GM10248 (cell line): ENCODE results near the gene NRROS.

Experiments
- CTCF ChIA-PET: fragments of 300-600 bp; sonication (Branson Sonifier 250); formaldehyde crosslinking; extraction: SDS; loops from one replicate; lab custom pipeline; 2021; ENCODE audit warnings: antibody characterized with exemption; lab: Yijun Ruan, JAX
- POLR2A ChIA-PET: fragments of 350-650 bp; sonication (Branson Sonifier 250); formaldehyde crosslinking; extraction: SDS; loops from one replicate; lab custom pipeline; 2020; ENCODE audit warnings: antibody characterized with exemption; lab: Yijun Ruan, JAX
- DNase-seq: peaks from one replicate; pipeline ENCODE4 v3.0.0; 2012; ENCODE audit errors: extremely low spot score
- TF ChIP-seq, protein P1 (sequence below): IDR thresholded peaks from 2 replicates; pipeline ENCODE4 v1.5.1; 2012; ENCODE audit warnings: mild to moderate bottlenecking, low read depth; ENCODE audit errors: extremely low read depth, missing control alignments, control extremely low read depth

Gene NRROS

GRCh38 chr3:196652961-196653795 is 13.7 kb downstream of the NRROS start:
- ChIA-PET POLR2A (no interaction called here), CTCF (interaction anchor here (1.0 to 2.3 kb wide), 2 partner anchors 9 to 32 kb away, joined by 7 to 8 read pairs; no protein-coding TSS in a partner anchor)
- DNase-seq = no peak
- TF ChIP-seq, protein P1, sequence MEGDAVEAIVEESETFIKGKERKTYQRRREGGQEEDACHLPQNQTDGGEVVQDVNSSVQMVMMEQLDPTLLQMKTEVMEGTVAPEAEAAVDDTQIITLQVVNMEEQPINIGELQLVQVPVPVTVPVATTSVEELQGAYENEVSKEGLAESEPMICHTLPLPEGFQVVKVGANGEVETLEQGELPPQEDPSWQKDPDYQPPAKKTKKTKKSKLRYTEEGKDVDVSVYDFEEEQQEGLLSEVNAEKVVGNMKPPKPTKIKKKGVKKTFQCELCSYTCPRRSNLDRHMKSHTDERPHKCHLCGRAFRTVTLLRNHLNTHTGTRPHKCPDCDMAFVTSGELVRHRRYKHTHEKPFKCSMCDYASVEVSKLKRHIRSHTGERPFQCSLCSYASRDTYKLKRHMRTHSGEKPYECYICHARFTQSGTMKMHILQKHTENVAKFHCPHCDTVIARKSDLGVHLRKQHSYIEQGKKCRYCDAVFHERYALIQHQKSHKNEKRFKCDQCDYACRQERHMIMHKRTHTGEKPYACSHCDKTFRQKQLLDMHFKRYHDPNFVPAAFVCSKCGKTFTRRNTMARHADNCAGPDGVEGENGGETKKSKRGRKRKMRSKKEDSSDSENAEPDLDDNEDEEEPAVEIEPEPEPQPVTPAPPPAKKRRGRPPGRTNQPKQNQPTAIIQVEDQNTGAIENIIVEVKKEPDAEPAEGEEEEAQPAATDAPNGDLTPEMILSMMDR = no peak

DNA sequence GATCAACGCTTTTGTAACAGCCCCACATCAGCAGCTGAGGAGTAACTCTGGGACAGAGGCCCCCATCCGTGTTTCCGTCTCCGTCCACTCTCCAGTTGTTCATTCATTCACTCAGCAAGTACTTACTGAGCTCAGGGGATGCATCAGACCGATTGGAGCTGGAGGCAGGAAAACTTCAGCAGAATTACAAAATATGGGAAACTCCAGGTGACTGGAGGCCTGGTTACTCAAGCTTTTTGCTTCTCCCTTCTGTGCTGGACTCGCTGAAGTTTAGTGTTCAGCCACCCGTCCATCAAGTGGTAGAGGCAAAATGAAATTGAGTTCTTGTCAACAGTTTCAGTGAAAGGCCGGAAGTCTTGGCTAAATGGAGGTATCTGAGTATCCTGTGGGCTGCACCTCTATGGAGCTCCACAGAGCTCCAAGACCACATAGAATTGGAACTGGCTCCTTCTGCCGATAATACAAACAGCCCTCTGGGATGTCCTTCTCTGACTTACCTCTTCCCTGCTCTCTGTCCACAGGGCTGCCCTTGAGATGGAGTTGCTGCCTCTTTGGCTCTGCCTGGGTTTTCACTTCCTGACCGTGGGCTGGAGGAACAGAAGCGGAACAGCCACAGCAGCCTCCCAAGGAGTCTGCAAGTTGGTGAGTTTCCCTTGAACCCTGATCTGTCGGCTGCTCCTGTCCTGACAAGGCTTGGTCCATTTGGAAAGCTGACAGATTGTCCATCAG is 14.7 kb downstream of the NRROS start:
- POLR2A ChIA-PET = no interaction called here
- DNase-seq = no peak
- TF ChIP-seq, protein P1 = no peak
- CTCF ChIA-PET = interaction anchor here (1.0 to 2.3 kb wide), 2 partner anchors 23 to 31 kb away, joined by 3 to 8 read pairs; no protein-coding TSS in a partner anchor

DNA sequence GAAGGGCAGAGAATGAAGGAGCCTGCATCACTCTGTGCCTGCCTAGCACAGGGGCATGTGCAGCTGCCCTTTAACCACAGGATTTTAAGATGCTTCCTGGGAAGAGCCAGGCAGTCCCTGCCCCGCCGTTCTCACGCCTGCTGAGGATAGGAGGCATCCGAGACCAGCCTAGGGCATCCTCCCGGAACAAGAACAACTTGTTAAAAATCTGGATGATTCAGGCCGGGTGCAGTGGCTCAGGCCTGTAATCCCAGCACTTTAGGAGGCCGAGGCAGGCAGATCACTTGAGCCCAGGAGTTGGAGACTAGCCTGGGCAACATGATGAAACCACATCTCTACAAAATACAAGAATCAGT is 15.2 kb downstream of the NRROS start:
- ChIA-PET POLR2A (no interaction called here), CTCF (interaction anchor here (1.0 to 2.3 kb wide), 2 partner anchors 23 to 30 kb away, joined by 3 to 8 read pairs; no protein-coding TSS in a partner anchor)
- DNase-seq = no peak

DNA sequence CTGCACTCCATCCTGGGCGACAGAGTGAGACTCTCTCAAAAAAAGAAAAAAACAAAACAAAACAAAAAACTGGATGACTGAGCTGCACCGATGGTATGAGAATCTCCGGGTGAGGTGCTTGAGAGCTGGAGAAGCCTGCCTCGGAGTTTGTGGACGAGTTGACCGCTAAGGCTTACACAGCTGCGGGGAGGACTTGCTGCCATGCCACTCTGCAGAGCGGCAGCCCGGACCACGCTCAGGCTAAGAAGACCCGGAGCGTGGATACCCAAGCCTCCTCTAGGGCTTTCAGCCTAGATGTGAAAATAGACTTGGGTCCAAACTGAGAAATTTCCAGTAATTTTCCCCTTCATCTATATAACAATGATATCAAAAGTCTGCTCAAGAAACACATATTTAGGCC is 16.0 kb downstream of the NRROS start:
- DNase-seq = no peak
- ChIA-PET CTCF (interaction anchor here (0.9 to 2.3 kb wide), 3 partner anchors 9 to 51 kb away, joined by 3 to 8 read pairs (median 3); no protein-coding TSS in a partner anchor), POLR2A (no interaction called here)
- TF ChIP-seq, protein P1 = no peak

More for the DNA sequence above, 15.2 kb downstream of the NRROS start:
- TF ChIP-seq, protein P1 = no peak

DNA sequence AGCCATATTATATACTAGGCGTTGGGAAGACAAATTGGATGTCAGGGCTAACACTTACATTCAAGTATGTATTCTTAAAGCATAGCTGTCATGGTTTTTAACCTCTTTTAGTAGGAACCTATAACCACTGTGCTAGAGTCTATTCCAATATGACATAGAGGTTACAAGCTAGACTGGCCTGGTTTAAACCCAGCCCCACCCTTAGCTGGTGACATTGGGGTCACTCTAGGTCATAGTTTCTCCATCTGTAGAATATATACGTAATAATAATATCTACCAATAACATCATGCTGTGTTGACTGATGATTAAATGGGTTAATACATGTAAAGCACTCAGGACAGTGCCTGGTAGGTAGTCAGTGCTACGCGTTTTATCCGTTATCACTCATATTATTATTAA is 16.7 kb downstream of the NRROS start:
- TF ChIP-seq, protein P1 = no peak
- ChIA-PET POLR2A (no interaction called here), CTCF (interaction anchor here (0.9 kb wide), 2 partner anchors 9 to 52 kb away, joined by 3 read pairs; no protein-coding TSS in a partner anchor)
- DNase-seq = no peak

DNA sequence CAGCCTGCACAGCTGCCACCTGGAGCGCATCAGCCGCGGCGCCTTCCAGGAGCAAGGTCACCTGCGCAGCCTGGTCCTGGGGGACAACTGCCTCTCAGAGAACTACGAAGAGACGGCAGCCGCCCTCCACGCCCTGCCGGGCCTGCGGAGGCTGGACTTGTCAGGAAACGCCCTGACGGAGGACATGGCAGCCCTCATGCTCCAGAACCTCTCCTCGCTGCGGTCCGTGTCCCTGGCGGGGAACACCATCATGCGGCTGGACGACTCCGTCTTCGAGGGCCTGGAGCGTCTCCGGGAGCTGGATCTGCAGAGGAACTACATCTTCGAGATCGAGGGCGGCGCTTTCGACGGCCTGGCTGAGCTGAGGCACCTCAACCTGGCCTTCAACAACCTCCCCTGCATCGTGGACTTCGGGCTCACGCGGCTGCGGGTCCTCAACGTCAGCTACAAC is 20.4 kb downstream of the NRROS start:
- POLR2A ChIA-PET = no interaction called here
- no peak for DNase-seq
- TF ChIP-seq, protein P1 = no peak
- CTCF ChIA-PET = interaction anchor here (1.1 to 1.5 kb wide), 2 partner anchors 11 to 137 kb away, joined by 3 to 6 read pairs; no protein-coding TSS in a partner anchor
